ENCODE data around the gene DNAH3.
A peak's percentile ranks its signal among the peaks of the same experiment; 100 is the strongest.
"Not testable (repeated sequence)": the region's sequence is repeated elsewhere in the genome, so short reads cannot be mapped to it uniquely, and the experiment has no call there.

DNAH3 gene, protein sequence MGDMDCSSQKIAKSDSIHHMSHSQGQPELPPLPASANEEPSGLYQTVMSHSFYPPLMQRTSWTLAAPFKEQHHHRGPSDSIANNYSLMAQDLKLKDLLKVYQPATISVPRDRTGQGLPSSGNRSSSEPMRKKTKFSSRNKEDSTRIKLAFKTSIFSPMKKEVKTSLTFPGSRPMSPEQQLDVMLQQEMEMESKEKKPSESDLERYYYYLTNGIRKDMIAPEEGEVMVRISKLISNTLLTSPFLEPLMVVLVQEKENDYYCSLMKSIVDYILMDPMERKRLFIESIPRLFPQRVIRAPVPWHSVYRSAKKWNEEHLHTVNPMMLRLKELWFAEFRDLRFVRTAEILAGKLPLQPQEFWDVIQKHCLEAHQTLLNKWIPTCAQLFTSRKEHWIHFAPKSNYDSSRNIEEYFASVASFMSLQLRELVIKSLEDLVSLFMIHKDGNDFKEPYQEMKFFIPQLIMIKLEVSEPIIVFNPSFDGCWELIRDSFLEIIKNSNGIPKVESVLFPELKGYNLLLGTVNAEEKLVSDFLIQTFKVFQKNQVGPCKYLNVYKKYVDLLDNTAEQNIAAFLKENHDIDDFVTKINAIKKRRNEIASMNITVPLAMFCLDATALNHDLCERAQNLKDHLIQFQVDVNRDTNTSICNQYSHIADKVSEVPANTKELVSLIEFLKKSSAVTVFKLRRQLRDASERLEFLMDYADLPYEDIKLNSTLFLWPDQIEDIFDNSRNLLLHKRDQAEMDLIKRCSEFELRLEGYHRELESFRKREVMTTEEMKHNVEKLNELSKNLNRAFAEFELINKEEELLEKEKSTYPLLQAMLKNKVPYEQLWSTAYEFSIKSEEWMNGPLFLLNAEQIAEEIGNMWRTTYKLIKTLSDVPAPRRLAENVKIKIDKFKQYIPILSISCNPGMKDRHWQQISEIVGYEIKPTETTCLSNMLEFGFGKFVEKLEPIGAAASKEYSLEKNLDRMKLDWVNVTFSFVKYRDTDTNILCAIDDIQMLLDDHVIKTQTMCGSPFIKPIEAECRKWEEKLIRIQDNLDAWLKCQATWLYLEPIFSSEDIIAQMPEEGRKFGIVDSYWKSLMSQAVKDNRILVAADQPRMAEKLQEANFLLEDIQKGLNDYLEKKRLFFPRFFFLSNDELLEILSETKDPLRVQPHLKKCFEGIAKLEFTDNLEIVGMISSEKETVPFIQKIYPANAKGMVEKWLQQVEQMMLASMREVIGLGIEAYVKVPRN (N-terminal part only)

GRCh38 chr16:21150375-21151001 lies at the start of gene DNAH3:
DNAH3 (minus strand) TSS chr16:21150846; CDS start chr16:21150319, 527 bp downstream.
- DNase-seq: peak; percentile 38

GRCh38 chr16:21199607-21200218 lies 49.1 kb upstream of the DNAH3 start:
- DNase-seq: no peak

- DNase-seq: no peak
These were observed 47.0 kb upstream of the DNAH3 start for GRCh38 chr16:21197621-21198020.

GRCh38 chr16:21197112-21197511 lies 46.5 kb upstream of the DNAH3 start:
- no peak for DNase-seq

- not testable (repeated sequence) for DNase-seq
These were observed 44.7 kb upstream of the DNAH3 start for GRCh38 chr16:21195330-21195729.

- no peak for DNase-seq
These were observed 44.2 kb upstream of the DNAH3 start for GRCh38 chr16:21194771-21195301.

DNA sequence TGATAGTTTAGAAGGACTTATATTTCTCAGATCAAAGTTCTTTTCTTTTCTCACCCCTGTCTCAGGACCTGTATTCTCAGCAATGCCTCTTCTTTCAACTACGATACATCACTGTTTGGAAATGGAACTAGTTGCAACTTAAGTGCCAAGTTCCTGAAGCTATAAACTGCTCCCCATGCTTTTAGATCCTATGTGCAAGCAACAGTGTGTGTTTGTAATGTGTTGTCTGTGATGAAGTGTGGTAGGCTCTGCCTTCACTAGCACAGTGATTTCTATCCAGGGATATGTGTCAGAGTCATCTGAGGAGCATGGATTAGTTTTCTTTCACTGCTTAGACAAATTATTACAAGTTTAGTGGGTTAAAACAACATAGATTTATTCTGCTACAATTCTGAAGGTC lies 42.3 kb upstream of the DNAH3 start:
- DNase-seq: no peak

- DNase-seq: no peak
These were observed 40.0 kb upstream of the DNAH3 start for GRCh38 chr16:21190599-21190998.

GRCh38 chr16:21190013-21190412 lies 39.4 kb upstream of the DNAH3 start:
- no peak for DNase-seq

GRCh38 chr16:21189311-21189710 lies 38.7 kb upstream of the DNAH3 start:
- no peak for DNase-seq

- no peak for DNase-seq
These were observed 35.7 kb upstream of the DNAH3 start for GRCh38 chr16:21186326-21186691.

GRCh38 chr16:21185659-21186325 lies 35.1 kb upstream of the DNAH3 start:
- DNase-seq: no peak

DNA sequence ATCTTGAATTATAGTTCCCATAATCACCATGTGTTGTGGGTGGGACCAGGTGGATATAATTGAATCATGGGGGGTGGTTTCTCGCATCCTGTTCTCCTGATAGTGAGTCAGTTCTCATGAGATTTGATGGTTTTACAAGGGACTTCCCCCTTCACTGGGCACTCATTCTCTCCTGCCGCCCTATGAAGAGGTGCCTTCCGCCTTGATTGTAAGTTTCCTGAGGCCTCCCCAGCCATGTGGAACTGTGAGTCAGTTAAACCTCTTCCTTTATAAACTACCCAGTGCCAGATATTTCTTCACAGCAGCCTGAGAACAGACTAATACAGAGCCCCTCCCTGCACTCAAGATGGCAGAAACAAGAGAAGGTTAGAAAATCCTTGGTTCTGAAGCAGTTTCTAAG lies 34.2 kb upstream of the DNAH3 start:
- DNase-seq: no peak

GRCh38 chr16:21183995-21184394 lies 33.3 kb upstream of the DNAH3 start:
- DNase-seq: no peak

DNA sequence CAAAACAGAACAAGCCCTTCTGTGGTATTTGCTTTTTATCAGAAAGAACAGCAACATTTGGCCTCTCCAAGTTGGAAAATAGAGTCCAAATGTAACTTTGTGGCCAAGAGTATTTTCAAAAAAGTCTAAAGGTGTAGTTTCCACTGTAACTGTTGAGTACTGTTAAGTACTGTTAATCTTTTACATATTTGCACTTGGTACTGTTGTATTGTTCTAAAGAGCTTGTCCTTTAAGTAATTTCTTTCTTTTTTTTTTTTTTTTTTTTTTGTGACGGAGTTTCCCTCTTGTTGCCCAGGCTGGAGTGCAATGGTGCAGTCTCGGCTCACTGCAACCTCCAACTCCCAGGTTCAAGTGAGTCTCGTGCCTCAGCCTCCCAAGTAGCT lies 29.3 kb upstream of the DNAH3 start:
- DNase-seq: no peak

GRCh38 chr16:21179126-21179982 lies 28.7 kb upstream of the DNAH3 start:
- no peak for DNase-seq

DNA sequence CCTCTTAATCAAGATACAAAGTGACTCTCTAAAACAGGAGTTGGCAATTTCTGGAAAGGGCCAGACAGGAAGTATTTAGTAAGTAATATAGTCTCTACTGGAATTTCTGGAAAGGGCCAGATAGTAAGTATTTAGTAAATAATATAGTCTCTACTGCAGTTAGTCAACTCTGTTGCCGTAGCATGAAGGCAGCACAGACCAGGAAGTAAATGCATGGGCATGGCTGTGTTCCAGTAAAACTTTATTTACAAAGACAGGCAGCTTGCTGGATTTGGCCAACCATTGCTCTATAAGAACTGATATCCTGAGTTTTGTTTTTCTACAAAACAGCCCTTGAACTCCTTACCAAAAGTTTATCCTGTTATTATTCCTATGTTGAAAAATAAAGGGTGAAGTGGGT lies 24.8 kb upstream of the DNAH3 start:
- DNase-seq: no peak

GRCh38 chr16:21172650-21173049 lies 22.0 kb upstream of the DNAH3 start:
- no peak for DNase-seq

DNA sequence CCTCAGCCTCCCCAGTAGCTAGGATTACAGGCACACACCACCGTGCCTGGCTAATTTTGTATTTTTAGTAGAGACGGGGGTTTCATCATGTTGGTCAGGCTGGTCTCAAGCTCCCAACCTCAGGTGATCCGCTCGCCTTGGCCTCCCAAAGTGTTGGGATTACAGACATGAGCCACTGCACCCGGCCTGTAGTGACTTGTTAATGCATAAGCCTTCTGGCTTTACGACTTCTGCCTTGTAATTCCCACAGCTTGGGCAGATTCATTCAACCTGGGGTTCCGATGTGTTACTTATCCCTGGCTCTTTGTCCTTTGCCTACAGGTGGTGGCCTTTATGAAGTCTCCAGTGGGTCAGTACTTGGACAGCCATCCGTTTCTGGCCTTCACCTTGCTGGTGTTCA lies 19.5 kb upstream of the DNAH3 start:
- DNase-seq: not testable (repeated sequence)

- no peak for DNase-seq
These were observed 18.8 kb upstream of the DNAH3 start for GRCh38 chr16:21169249-21169981.
